Inflammatory macrophage (primary cell): ENCODE measurements around the gene RNF126.
"Not testable (repeated sequence)": the region's sequence is repeated elsewhere in the genome, so short reads cannot be mapped to it uniquely, and the experiment has no call there.

Source experiments
- DNase-seq, 2 donors: peaks; one replicate each; pipeline ENCODE4 v3.0.0-alpha.2; 2020 to 2022
- total RNA-seq, 18 experiments: gene quantifications; one replicate each; lab custom pipeline; 2026; ENCODE audit warnings: mixed read lengths in 6 of 18, inconsistent platforms in 2 of 18; lab: John Stamatoyannopoulos, UW

Gene RNF126
- 7.9 to 30.9 (median 18.1) reads per million in 18 experiments for total RNA-seq

DNA sequence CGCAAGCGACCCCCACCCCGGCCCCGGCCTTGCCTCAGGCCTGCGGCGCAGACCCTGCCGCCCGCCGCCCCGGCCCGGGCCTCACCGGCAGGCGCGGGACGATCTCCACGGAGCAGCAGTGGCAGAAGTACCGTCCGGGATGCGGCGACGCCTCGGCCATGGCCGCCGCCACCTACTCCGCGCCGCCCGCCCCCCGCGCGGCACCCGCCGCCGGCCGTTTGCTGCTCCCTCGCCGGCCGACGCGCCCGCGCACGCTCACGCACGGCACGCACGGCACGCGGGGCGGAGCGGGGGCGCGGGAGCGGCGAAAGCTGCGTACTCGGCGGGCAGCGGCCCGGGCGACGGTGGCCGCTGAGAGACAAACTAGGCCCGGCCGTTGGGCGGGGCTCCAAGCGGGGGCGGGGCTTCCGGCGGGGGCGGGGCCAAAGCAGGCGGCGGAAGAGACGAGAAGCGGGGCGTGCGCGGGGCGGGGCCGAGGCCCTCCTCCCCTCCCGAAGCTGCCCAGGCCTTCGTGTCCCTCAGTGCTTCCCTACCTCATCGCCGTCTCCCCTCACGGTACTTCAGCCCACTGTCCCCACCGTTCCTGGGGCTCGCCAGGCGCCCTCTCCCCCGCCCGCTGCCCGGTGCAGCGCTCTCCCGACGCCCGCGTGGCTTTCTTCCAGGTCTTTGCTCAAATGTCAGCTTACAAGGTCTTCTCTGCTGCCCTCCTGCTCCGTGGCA, at the start of gene RNF126:
TSS of gene RNF126 (minus strand) at position 253 of the 720 bp plus-strand sequence. CDS start at position 160, 93 bp downstream.
- peak; percentile 94 to 97 for DNase-seq

- DNase-seq = no peak
Measured at GRCh38 chr19:711254-711653, 48.2 kb upstream of the RNF126 start.

DNA sequence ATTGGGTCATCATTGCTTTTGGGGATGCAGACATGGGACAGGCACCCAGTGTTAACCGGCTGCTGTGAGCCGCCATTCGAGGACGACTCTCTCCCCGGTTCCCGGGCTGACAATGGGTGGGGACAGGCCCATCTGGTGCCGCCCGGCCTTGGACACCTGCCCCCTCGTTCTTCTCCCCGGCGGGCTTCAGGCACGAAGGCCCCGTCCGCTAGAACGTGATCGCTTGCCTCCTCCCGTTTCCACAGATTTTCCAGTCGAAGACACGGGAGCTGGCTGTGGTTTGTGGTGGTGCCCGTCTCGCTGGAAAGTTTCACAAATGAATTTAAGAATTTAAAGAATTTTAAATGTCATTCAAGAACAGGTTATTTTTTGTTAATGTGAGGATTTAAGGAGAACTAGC, 47.8 kb upstream of the RNF126 start:
- no peak for DNase-seq

GRCh38 chr19:709965-710571, 47.1 kb upstream of the RNF126 start:
- no peak for DNase-seq

GRCh38 chr19:709196-709964, 46.4 kb upstream of the RNF126 start:
- no peak for DNase-seq

DNA sequence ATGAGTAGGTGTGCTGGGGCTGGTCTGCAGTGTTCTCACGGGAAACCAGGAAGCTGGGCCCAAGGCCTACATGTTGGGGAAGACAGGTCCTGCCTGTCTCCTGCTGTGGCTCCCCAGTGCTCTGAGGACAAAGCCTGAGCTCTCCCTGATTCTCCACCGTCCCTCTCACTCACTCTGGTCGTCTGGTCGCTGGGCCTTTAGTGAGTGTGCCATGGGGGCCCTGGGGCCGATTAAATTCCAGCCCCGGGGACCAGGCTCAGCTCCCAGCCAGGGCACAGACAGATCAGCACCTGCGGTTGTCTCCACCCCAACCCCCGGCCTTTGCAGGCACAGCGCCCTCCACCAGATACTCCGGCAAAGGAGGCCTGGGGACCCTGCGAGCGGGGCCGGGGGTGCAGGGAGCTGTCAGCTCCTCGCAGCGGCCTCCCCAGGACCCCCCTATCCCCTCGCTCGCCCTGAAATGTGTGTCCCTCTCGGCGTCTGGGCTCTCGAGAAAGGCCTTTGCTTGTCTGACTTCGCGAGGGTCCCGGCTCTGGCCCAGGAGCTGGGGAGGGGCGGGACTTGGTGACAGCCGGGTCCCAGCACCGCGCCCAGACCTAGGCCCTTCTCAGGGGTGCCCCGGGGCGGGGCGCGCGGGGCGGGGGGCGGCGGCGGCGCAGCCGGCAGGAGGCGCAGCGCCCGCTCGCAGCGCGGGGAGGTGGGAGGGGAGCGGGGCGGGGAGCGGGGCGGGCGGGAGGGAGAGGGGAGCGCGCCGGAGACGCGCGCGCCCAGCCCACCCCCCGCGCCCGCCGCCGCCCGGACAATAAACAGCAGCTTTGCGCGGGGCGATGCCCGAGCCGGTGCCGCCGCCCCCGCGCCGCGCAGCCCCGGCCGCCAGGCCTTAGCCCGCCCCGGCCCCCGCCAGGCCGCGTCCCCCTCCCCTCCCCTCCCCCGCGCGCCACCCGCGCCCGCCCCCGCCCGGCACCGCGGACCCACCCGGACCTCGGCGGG, 45.4 kb upstream of the RNF126 start, which contains the start of gene PALM:
TSS of gene PALM (plus strand) at position 782 of the 990 bp plus-strand sequence. CDS start 212 bp downstream, outside the sequence.
- no peak for DNase-seq

- DNase-seq = no peak
Measured at GRCh38 chr19:704447-704741, 41.4 kb upstream of the RNF126 start.

GRCh38 chr19:703651-704446, 40.8 kb upstream of the RNF126 start:
- DNase-seq = peak; percentile 88 to 91

GRCh38 chr19:703329-703650, 40.3 kb upstream of the RNF126 start:
- DNase-seq = peak in 1 of 2 donors; percentile 12

- DNase-seq = not testable (repeated sequence)
Measured at GRCh38 chr19:702847-703246, 39.8 kb upstream of the RNF126 start.

DNA sequence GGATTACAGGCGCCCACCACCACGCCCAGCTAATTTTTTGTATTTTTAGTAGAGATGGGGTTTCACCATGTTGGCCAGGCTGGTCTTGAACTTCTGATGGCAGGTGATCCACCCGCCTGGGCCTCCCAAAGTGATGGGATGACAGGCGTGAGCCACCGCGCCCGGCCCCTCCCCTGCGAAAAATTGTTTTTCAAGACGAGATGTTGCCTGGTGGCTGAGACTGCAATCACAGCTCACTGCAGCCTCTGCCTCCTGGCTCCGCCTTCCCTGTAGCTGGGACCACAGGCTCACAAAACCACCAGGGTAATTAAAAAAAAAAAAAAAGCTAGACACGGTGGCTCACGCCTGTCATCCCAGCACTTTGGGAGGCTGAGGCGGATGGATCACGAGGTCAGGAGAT, 36.9 kb upstream of the RNF126 start:
- DNase-seq = peak in 1 of 2 donors; percentile 19

DNA sequence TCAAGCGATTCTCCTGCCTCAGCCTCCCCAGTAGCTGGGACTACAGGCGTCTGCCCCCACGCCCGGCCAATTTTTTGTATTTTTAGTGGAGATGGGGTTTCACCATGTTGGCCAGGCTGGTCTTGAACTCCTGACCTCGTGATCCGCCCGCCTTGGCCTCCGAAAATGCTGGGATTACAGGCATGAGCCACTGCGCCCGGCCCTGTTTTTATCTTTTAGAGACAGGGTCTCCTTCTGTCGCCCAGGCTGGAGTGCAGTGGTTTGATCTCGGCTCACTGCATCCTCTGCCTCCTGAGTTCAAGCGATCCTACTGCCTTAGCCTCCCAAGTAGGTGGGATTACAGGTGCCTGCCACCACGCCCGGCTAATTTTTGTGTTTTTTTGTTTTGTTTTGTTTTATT, 35.5 kb upstream of the RNF126 start:
- DNase-seq = not testable (repeated sequence)

GRCh38 chr19:695352-695949, 32.4 kb upstream of the RNF126 start, which contains the start of gene PRSS57:
TSS of gene PRSS57 (minus strand) at chr19:695452. CDS start at chr19:695430, 22 bp downstream.
- no peak for DNase-seq

GRCh38 chr19:694481-695351, 31.7 kb upstream of the RNF126 start:
- no peak for DNase-seq

DNA sequence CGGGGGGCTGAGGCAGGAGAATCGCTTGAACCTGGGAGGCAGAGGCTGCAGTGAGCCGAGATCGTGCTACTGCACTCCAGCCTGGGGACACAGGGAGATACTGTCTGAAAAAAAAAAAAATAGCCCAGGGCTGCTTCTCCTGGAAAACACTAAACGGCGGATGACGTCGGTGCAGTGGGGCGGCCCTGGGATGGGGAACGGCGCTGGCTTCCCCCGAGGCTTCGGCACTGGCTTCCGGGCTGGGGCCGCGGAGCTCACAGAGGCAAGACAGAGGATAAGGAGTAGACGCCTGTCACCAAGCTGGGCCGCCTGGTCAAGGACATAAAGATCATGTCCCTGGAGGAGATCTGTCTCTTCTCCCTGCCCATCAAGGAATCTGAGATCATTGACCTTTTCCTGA, 27.2 kb upstream of the RNF126 start:
- no peak for DNase-seq

GRCh38 chr19:688992-689391, 26.0 kb upstream of the RNF126 start:
- DNase-seq = no peak

DNA sequence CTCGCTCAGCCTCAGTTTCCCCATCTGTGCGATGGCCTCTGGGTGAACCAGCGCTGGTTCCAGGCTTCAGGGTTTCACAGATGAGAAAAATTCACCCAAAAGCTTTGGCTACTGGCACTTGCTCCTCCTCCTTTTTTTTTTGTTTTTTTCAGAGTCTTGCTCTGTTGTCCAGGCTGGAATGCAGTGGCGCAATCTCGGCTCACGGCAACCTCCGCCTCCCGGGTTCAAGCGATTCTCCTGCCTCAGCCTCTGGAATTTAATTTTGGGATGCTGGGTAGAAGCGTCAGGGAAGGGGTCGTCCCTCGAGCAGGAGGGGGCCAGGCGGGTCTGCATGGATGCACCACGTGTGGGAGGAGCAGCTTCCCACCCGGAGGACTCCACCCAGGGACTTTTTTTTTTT, 25.2 kb upstream of the RNF126 start:
- DNase-seq = no peak

DNA sequence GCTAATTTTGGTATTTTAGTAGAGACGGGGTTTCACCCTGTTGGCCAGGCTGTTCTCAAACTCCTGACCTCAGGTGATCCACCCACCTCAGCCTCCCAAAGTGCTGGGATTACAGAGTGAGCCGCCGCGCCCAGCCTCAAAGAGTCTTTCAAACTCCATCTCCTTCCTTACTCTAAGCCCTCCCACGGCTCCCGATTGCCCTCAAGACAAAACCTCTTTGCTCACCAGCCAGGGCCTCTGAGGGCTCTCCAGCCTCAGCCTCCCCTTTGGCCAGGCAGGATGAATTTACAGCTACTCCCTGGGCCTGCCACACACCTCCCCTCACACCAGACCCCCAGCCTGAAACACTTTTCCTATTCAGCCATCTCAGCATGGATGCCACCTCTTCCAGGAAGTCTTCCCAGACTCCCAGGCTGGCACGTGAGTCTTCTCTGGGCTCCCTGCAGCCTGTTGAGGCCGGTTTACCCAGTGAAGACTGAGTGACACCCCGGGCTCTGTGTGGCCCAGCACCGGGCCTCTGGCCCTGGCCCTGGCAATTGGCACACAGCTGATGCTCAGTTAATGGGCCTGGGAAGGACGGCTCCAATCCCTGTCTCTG, 24.7 kb upstream of the RNF126 start:
- DNase-seq = no peak

GRCh38 chr19:686589-687297, 23.7 kb upstream of the RNF126 start:
- DNase-seq = no peak
